Measurements from ENCODE around the gene VDAC1. TPM values are rescaled to one million over a fixed set of nuclear protein-coding genes. Genes with fewer than 3 reads are reported as not detected.
A peak's percentile ranks its signal among the peaks of the same experiment; 100 is the strongest.

The VDAC1 gene
- total RNA-seq, 4 donors from 2014 or later: 122 to 166 (median 136) TPM

DNA sequence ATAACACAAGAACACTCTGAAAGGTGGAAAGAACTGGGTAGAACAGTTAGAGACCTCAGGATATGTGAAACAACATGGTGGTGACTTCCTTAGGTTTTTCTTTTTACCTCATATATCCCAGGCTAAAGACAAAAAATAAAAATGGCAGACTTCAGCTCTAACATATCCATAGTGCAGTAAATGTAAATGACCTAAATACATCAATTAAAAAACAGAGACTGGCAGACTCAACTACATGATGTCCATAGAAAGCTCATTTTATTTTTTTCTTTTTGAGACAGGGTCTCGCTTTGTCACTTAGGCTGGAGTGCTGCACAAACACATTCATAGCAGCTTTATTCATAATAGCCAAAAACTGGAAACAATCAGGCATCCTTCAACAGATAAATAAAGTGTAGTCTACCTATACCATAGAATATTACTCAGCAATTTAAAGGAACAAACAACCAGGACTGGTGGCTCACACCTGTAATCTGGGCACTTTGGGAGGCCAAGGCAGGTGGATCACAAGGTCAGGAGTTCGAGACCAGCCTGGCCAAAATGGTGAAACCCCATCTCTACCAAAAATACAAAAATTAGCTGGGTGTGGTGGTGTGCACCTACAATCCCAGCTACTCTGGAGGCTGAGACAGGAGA, 41.2 kb downstream of the VDAC1 start:
- H3K4me1 ChIP-seq: peaks cover 3 to 18% of the 10 kb centered on the region in 2 donors
- TF ChIP-seq POLR2A (IDR thresholded peaks at IDR 0.05): no peak
- TF ChIP-seq, protein P1, sequence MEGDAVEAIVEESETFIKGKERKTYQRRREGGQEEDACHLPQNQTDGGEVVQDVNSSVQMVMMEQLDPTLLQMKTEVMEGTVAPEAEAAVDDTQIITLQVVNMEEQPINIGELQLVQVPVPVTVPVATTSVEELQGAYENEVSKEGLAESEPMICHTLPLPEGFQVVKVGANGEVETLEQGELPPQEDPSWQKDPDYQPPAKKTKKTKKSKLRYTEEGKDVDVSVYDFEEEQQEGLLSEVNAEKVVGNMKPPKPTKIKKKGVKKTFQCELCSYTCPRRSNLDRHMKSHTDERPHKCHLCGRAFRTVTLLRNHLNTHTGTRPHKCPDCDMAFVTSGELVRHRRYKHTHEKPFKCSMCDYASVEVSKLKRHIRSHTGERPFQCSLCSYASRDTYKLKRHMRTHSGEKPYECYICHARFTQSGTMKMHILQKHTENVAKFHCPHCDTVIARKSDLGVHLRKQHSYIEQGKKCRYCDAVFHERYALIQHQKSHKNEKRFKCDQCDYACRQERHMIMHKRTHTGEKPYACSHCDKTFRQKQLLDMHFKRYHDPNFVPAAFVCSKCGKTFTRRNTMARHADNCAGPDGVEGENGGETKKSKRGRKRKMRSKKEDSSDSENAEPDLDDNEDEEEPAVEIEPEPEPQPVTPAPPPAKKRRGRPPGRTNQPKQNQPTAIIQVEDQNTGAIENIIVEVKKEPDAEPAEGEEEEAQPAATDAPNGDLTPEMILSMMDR (IDR thresholded peaks at IDR 0.05): no peak
- intact Hi-C loops (cut with DNase I): no loop called here
- 93 to 98% methylated on average over 2 of the region's 2 CpGs for WGBS, 2 donors
- no peaks in the 10 kb centered on the region for H3K9me3 ChIP-seq
- H3K36me3 ChIP-seq: no peaks in the 10 kb centered on the region
- H3K4me3 ChIP-seq (replicated peaks in 1 of 3): no peak overlapping the region
- no peaks in the 10 kb centered on the region for H3K27me3 ChIP-seq
- no peak overlapping the region for H3K27ac ChIP-seq
- no peak for DNase-seq

DNA sequence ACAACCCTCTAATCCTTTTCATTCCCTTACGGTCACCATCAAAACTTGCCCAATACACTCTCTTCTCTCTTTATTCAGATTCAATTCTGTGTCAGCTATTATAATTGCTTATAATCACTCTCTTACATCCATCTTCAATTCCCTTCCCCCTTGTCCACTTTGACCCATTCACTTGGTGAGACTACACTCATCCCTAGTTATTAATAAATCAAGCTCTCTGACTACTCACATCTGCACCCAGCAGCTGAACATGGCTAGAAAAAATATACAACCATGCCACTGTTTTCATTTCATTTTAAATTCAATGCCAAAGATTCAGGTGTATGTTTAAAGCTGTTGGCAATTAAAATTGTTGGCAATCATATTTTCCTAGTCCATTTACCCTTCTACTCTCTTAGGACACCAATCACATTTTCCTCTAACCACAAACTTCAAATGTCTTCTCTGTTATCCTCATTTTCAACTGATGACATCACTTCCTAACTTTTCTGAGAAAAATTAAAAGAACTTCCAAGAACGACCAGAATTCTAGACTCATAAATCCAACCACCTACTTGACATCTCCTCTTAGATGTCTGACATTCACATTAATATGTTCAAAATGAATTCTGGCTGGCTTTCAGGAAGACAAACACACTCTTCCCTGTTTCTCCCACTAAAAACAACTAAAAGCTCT, 41.8 kb downstream of the VDAC1 start:
- Histone ChIP-seq H3K4me1 (peaks cover 3 to 18% of the 10 kb centered on the region in 2 donors), H3K36me3 (peaks cover 0 to 2% of the 10 kb centered on the region in 2 donors), H3K27ac (peak overlapping the region in 1 of 3 donors; percentile 2), H3K4me3 (replicated peaks in 1 of 3) (no peak overlapping the region), H3K27me3 (no peaks in the 10 kb centered on the region), H3K9me3 (no peaks in the 10 kb centered on the region)
- intact Hi-C loops (cut with DNase I): no loop called here
- 68 to 71% methylated on average over 2 of the region's 2 CpGs for WGBS, 2 donors
- DNase-seq: no peak
- TF ChIP-seq, protein P1 (IDR thresholded peaks at IDR 0.05): no peak
- no peak for TF ChIP-seq POLR2A (IDR thresholded peaks at IDR 0.05)

DNA sequence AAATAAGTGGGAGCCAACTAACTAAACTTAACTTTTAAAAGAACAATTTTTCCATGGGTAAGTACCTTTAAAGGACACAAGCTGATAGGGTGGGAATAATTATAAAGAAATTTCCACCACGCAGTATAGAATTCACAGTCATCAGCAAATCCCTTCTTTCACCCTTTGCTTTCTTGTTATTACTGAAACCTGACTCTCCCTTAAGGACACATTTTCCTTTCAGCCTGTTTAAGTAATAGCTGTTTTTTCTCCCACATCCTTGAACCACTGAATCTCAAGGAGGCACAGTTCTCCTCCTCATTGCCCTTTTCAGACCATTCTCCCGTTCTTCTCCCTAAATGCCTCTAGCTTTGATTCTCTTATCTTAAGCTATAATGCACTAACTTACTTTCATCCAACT, 42.6 kb downstream of the VDAC1 start:
- Histone ChIP-seq H3K27me3 (no peaks in the 10 kb centered on the region), H3K4me1 (peaks cover 0 to 18% of the 10 kb centered on the region in 2 donors), H3K4me3 (replicated peaks in 1 of 3) (no peak overlapping the region), H3K9me3 (no peaks in the 10 kb centered on the region), H3K36me3 (peaks cover 0 to 3% of the 10 kb centered on the region in 2 donors), H3K27ac (peak overlapping the region in 1 of 3 donors; percentile 2)
- DNase-seq: no peak
- intact Hi-C loops (cut with DNase I): no loop called here
- WGBS, 2 donors: 58 to 63% methylated on average over 2 of the region's 2 CpGs
- TF ChIP-seq, protein P1 (IDR thresholded peaks at IDR 0.05): no peak
- TF ChIP-seq POLR2A (IDR thresholded peaks at IDR 0.05): no peak

DNA sequence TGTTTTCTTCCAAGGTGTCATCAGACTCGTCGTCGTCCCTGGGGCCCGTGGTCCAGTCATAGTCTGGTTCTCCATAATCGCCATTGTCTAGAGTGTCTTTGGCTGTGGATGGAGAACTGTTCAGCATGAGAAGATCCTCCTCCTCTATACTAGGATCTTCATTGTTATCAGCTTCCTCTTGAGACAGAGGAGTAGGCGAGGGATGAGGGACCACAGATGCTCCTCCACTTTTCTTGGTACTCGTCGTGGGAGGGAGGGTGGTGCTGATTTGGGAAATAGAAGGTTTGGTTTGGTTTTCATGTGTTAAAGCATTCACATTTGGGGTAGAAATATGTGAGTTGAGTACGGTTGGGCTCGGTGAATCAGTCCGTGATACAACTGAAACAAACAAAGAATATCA, 45.1 kb downstream of the VDAC1 start:
- Histone ChIP-seq H3K27ac (no peak overlapping the region), H3K36me3 (peaks cover 0 to 10% of the 10 kb centered on the region in 2 donors), H3K4me3 (replicated peaks in 1 of 3) (no peak overlapping the region), H3K27me3 (no peaks in the 10 kb centered on the region), H3K4me1 (peaks cover 6 to 24% of the 10 kb centered on the region in 2 donors), H3K9me3 (no peaks in the 10 kb centered on the region)
- no peak for TF ChIP-seq POLR2A (IDR thresholded peaks at IDR 0.05)
- TF ChIP-seq, protein P1 (IDR thresholded peaks at IDR 0.05): no peak
- no peak for DNase-seq
- intact Hi-C loops (cut with DNase I): no loop called here
- WGBS, 2 donors: 91 to 94% methylated on average over 11 of the region's 11 CpGs

DNA sequence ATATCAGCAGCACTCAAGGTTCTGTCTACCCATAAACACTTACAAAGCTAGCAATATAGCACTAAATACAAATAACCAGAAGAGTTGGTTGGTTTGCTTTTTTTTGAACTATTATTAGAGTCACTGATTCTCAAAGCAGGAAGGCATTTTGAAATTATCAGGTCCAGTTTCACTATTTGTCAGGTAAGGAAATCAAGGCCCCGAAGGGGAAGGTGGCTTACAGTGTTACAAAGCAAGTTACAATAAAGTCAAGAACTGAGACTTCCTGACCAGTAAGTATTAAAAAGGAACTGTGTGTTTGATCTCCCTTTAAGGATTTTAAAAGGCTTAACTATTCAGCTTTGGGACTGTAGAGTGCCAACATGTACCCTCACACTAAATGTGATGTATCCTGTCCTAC, 47.2 kb downstream of the VDAC1 start:
- Histone ChIP-seq H3K4me3 (replicated peaks in 1 of 3) (no peak overlapping the region), H3K9me3 (no peaks in the 10 kb centered on the region), H3K36me3 (peaks cover 0 to 10% of the 10 kb centered on the region in 2 donors), H3K27me3 (no peaks in the 10 kb centered on the region), H3K27ac (peak overlapping the region; percentile 3 to 70 (median 62)), H3K4me1 (peaks cover 6 to 17% of the 10 kb centered on the region in 2 donors)
- 74 to 86% methylated on average over 1 of the region's 1 CpG for WGBS, 2 donors
- TF ChIP-seq, protein P1 (IDR thresholded peaks at IDR 0.05): no peak
- TF ChIP-seq POLR2A (IDR thresholded peaks at IDR 0.05): no peak
- DNase-seq: no peak
- intact Hi-C loops (cut with DNase I): no loop called here
